Epithelial cell of proximal tubule (primary cell): Measurements from ENCODE around the gene DPEP1. TPM values are rescaled to one million over a fixed set of nuclear protein-coding genes. Genes with fewer than 3 reads are reported as not detected.
A peak's percentile ranks its signal among the peaks of the same experiment; 100 is the strongest.

Experiments used
- DNase-seq: peaks from one replicate; pipeline ENCODE4 v3.0.0-alpha.2; 2011; ENCODE audit warnings: low read depth
- H3K4me3 ChIP-seq: 2 replicates; pipeline ENCODE4 v1.5.1; 2011; ENCODE audit warnings: low read depth, mild to moderate bottlenecking, low read length
- CTCF ChIP-seq: conservative IDR thresholded peaks from 2 replicates; pipeline ENCODE4 v1.5.1; 2012; ENCODE audit warnings: low read depth, mild to moderate bottlenecking, low read length
- total RNA-seq: library from RNA; depleted of rRNA; stranded (reverse); fragments of >200 nt; gene quantifications from 2 replicates; pipeline ENCODE4 v1.2.3, GENCODE V29; 2015

DPEP1 gene
- total RNA-seq, 1 donor from 2014 or later: 5.0 TPM

- no peak for TF ChIP-seq CTCF
- no peak for DNase-seq
These were observed 16.3 kb upstream of the DPEP1 start for GRCh38 chr16:89596957-89597649.

GRCh38 chr16:89598199-89598598 is 15.2 kb upstream of the DPEP1 start:
- DNase-seq: no peak
- TF ChIP-seq CTCF: no peak
- no peak overlapping the region for H3K4me3 ChIP-seq

More at GRCh38 chr16:89596957-89597649, 16.3 kb upstream of the DPEP1 start:
- no peak overlapping the region for H3K4me3 ChIP-seq

GRCh38 chr16:89599451-89599858 is 14.0 kb upstream of the DPEP1 start:
- peak; percentile 59 for TF ChIP-seq CTCF
- no peak overlapping the region for H3K4me3 ChIP-seq
- no peak for DNase-seq

GRCh38 chr16:89599902-89600301 is 13.5 kb upstream of the DPEP1 start:
- no peak overlapping the region for H3K4me3 ChIP-seq
- no peak for DNase-seq
- TF ChIP-seq CTCF: no peak

- TF ChIP-seq CTCF: no peak
- no peak for DNase-seq
- no peak overlapping the region for H3K4me3 ChIP-seq
These were observed 13.0 kb upstream of the DPEP1 start for GRCh38 chr16:89600427-89600826.

- TF ChIP-seq CTCF: no peak
- H3K4me3 ChIP-seq: no peak overlapping the region
- DNase-seq: no peak
These were observed 12.5 kb upstream of the DPEP1 start for GRCh38 chr16:89600956-89601355.

- no peak for DNase-seq
- no peak for TF ChIP-seq CTCF
- H3K4me3 ChIP-seq: peak overlapping the region; percentile 4
These were observed 11.6 kb upstream of the DPEP1 start for GRCh38 chr16:89601906-89602272.
